K562 (cell line): Measurements from ENCODE around the gene RNF123. TPM values are rescaled to one million over a fixed set of nuclear protein-coding genes. Genes with fewer than 3 reads are reported as not detected.

ENCODE experiments used
- ATAC-seq: fragments of 200-7000 bp; cut with Tn5 transposase; 3 replicates; pipeline ENCODE4 v1.9.1; 2020; ENCODE audit warnings: moderate library complexity
- BruUV-seq: library from RNA; stranded (reverse); fragments of 400-500 nt; replicated peaks from 2 replicates; lab custom pipeline; 2021; lab: Mats Ljungman, UMichigan
- CTCF ChIA-PET: fragments of 300-600 bp; formaldehyde crosslinking; extraction: SDS; loops from one replicate; lab custom pipeline; 2021; ENCODE audit warnings: low intra/inter-chr PET ratio; lab: Yijun Ruan, JAX
- POLR2A ChIA-PET: fragments of 300-600, 350-650 bp; sonication (Branson Sonifier 250); formaldehyde crosslinking; extraction: SDS; loops from one replicate; lab custom pipeline; 2021; ENCODE audit warnings: antibody characterized with exemption, inconsistent platforms; lab: Yijun Ruan, JAX
- DNase-seq, 4 experiments: peaks; one replicate each; pipeline versions ENCODE4 v3.0.0 to v3.0.0-alpha.2; 2011 to 2018; ENCODE audit warnings: low spot score in 3 of 4, mixed read lengths in 3 of 4; ENCODE audit errors: extremely low read depth in 1 of 4
- FAIRE-seq: peaks from 2 replicates; lab custom pipeline; 2011; peaks lifted over from hg19 to GRCh38; lab: Jason Lieb, UNC
- H2AFZ ChIP-seq: 2 replicates; pipeline ENCODE4 v1.6.0; 2011; ENCODE audit warnings: low read depth, low read length, control low read depth, inconsistent platforms
- H3K27ac ChIP-seq: fragments of 200-600 bp; 3 replicates; pipeline ENCODE4 v1.8.0; 2011; ENCODE audit warnings: low read depth, mild to moderate bottlenecking, control low read depth, inconsistent platforms, low read length, moderate library complexity, mixed read lengths; ENCODE audit errors: extremely low read depth
- H3K27me3 ChIP-seq, 2 experiments: fragments of 300-600 bp in 1 of 2; 2 replicates in 1 of 2; 3 replicates in 1 of 2; pipeline versions ENCODE4 v1.6.0 to v1.8.0; 2011; ENCODE audit warnings: inconsistent platforms in 2 of 2, low read length in 2 of 2, mild to moderate bottlenecking in 1 of 2, mixed read lengths in 1 of 2, moderate library complexity in 1 of 2; ENCODE audit not compliant: control insufficient read depth in 2 of 2, insufficient read depth in 2 of 2
- H3K36me3 ChIP-seq: fragments of 300-600 bp; 3 replicates; pipeline ENCODE4 v1.8.0; 2011; ENCODE audit warnings: mild to moderate bottlenecking, low read length, inconsistent platforms; ENCODE audit not compliant: control insufficient read depth, insufficient read depth
- H3K4me1 ChIP-seq, 2 experiments: fragments of 200-600 bp in 1 of 2; replicated peaks in 1 of 2; 2 replicates in 1 of 2; 3 replicates in 1 of 2; pipeline versions ENCODE4 v1.5.1 to v1.8.0; 2011; ENCODE audit warnings: inconsistent platforms in 2 of 2, low read length in 2 of 2, mild to moderate bottlenecking in 1 of 2, mixed read lengths in 1 of 2, moderate library complexity in 1 of 2; ENCODE audit not compliant: control insufficient read depth in 2 of 2, insufficient read depth in 2 of 2
- H3K4me2 ChIP-seq: 2 replicates; pipeline ENCODE4 v1.6.1; 2011; ENCODE audit warnings: low read length, control low read depth, inconsistent platforms, mixed read lengths; ENCODE audit not compliant: insufficient read depth
- H3K4me3 ChIP-seq: fragments of 200-600 bp; sonication (generic), shearing (Covaris generic); 2 replicates; pipeline ENCODE4 v1.5.1; 2016; ENCODE audit warnings: control low read depth, inconsistent platforms
- H3K79me2 ChIP-seq: fragments of 200-600 bp; 3 replicates; pipeline ENCODE4 v1.8.0; 2011; ENCODE audit warnings: low read length, inconsistent platforms; ENCODE audit not compliant: control insufficient read depth, insufficient read depth
- H3K9ac ChIP-seq, 2 experiments: 2 replicates each; pipeline versions ENCODE4 v1.6.0 to v1.6.1; 2011; ENCODE audit warnings: low read depth in 2 of 2, low read length in 2 of 2, control low read depth in 1 of 2, inconsistent platforms in 1 of 2, mild to moderate bottlenecking in 1 of 2, mixed read lengths in 1 of 2; ENCODE audit not compliant: insufficient read depth in 1 of 2
- H3K9me1 ChIP-seq: one replicate; pipeline ENCODE4 v1.6.0; 2011; ENCODE audit warnings: inconsistent platforms, mild to moderate bottlenecking, low read length, moderate library complexity; ENCODE audit not compliant: control insufficient read depth, insufficient read depth
- H3K9me3 ChIP-seq: replicated peaks from 2 replicates; pipeline ENCODE4 v1.5.1; 2011; ENCODE audit warnings: low read depth, low read length, inconsistent platforms; ENCODE audit not compliant: control insufficient read depth, insufficient read depth
- H4K20me1 ChIP-seq: replicated peaks from 2 replicates; pipeline ENCODE4 v1.6.1; 2011; ENCODE audit warnings: low read length, inconsistent platforms, mixed read lengths; ENCODE audit not compliant: control insufficient read depth, insufficient read depth
- BDP1 ChIP-seq: IDR thresholded peaks from 3 replicates; pipeline ENCODE4 v1.6.1; 2011; ENCODE audit not compliant: insufficient read length, insufficient read depth
- ERF ChIP-seq: fragments of 450-650 bp; formaldehyde crosslinking; IDR thresholded peaks from 2 replicates; pipeline ENCODE4 v1.4.0; 2020; ENCODE audit warnings: mild to moderate bottlenecking, mixed read lengths
- HES1 ChIP-seq: fragments of 450-650 bp; IDR thresholded peaks from 2 replicates; pipeline ENCODE4 v1.6.1; 2016; ENCODE audit warnings: low read depth, mild to moderate bottlenecking, moderate library complexity
- HMGN3 ChIP-seq: IDR thresholded peaks from 2 replicates; pipeline ENCODE4 v1.6.1; 2011; ENCODE audit warnings: borderline replicate concordance, low read depth, mild to moderate bottlenecking, mixed read lengths, low read length; ENCODE audit not compliant: insufficient read length; ENCODE audit errors: extremely low read depth
- MLLT1 ChIP-seq, 2 experiments: fragments of 450-650 bp; IDR thresholded peaks; 2 replicates each; pipeline ENCODE4 v1.6.1; 2016
- NFRKB ChIP-seq: fragments of 450-650 bp; IDR thresholded peaks from 2 replicates; pipeline ENCODE4 v1.6.1; 2016; ENCODE audit warnings: low read depth
- NKRF ChIP-seq: fragments of 450-650 bp; IDR thresholded peaks from 2 replicates; pipeline ENCODE4 v1.6.1; 2016; ENCODE audit warnings: borderline replicate concordance
- NR1H2 ChIP-seq: sonication (generic); formaldehyde crosslinking; IDR thresholded peaks from 2 replicates; pipeline ENCODE4 v1.4.0; 2020; ENCODE audit warnings: mild to moderate bottlenecking, missing genetic modification reagents
- NR2C1 ChIP-seq, 2 experiments: fragments of 450-650 bp; IDR thresholded peaks; 2 replicates each; pipeline ENCODE4 v1.6.1; 2017; ENCODE audit warnings: mild to moderate bottlenecking in 2 of 2, antibody characterized with exemption in 1 of 2, inconsistent platforms in 1 of 2, missing compliant biosample characterization in 1 of 2, missing genetic modification characterization in 1 of 2
- PCBP2 ChIP-seq: fragments of 200-400 bp; formaldehyde crosslinking; IDR thresholded peaks from 2 replicates; pipeline ENCODE4 v1.6.1; 2018; ENCODE audit warnings: low read length, low read depth, mild to moderate bottlenecking, moderate library complexity; ENCODE audit not compliant: poor library complexity, severe bottlenecking
- RERE ChIP-seq: sonication (generic); formaldehyde crosslinking; IDR thresholded peaks from 2 replicates; pipeline ENCODE4 v1.8.0; 2023; ENCODE audit warnings: missing genetic modification reagents, mild to moderate bottlenecking, borderline replicate concordance
- WGBS: fragments of 100-300 bp; shearing (Covaris generic); methylation state at CpG from one replicate; pipeline ENCODE4 v1.1.6; 2016; ENCODE audit warnings: low coverage, mixed read lengths; ENCODE audit not compliant: insufficient coverage; ENCODE audit errors: missing lambda C conversion rate; 5-methylcytosine and 5-hydroxymethylcytosine counted together
- in situ Hi-C: fragments of 300-500 bp; cut with MboI; formaldehyde crosslinking; loops from 4 replicates; pipeline ENCODE4 v1.15.0; 2018; ENCODE audit warnings: inconsistent platforms, mixed read lengths
- intact Hi-C: fragments of 100-400 bp; cut with micrococcal nuclease; formaldehyde crosslinking; loops from 2 replicates; pipeline ENCODE4 v1.14.2; 2022
- polyA plus RNA-seq, 8 experiments: library from polyadenylated mRNA; depleted of rRNA in 4 of 8; stranded (reverse) in 5 of 8; unstranded in 3 of 8; fragments of >200 nt; fragmentation: Nextera tagmentation in 2 of 8; fragmentation: Illumina TruSeq in 1 of 8; extraction: Ambion mirVana in 2 of 8; extraction: Trizol in 1 of 8; gene quantifications; 2 replicates each; pipeline versions ENCODE4 v1.2.1 to v1.2.3, GENCODE V29; 2011 to 2014; ENCODE audit warnings: inconsistent platforms in 1 of 8, missing spikeins in 1 of 8
- total RNA-seq, 7 experiments: library from RNA; depleted of rRNA in 6 of 7; stranded (reverse); fragments of >200 nt in 6 of 7; fragmentation: Illumina TruSeq in 2 of 7; extraction: Trizol in 2 of 7; gene quantifications; 2 replicates each; pipeline versions ENCODE4 v1.2.1 to v1.2.3, GENCODE V29; 2011 to 2021; ENCODE audit warnings: low replicate concordance in 1 of 7

RNF123 gene
- total and polyA plus RNA-seq, 9 of the 15 experiments (the other 6 are each of a cell fraction or from before 2014, with no cell fraction given) = 8.7 to 53.1 (median 17.5) TPM

- no peak overlapping the region for H3K9ac ChIP-seq
- in situ Hi-C loops (loop anchor here (10.0 kb wide), 1 partner anchor 105 kb away; no protein-coding TSS in a partner anchor), intact Hi-C loops (no loop called here)
- BruUV-seq = no TSS peak
- no peaks in the 10 kb centered on the region for H3K36me3 ChIP-seq
- no peak overlapping the region for H2AFZ ChIP-seq
- H3K27me3 ChIP-seq = no peaks in the 10 kb centered on the region
- FAIRE-seq = no peak
- no peak overlapping the region for H3K4me3 ChIP-seq
- H3K79me2 ChIP-seq = peaks cover 9% of the 10 kb centered on the region
- no peaks in the 10 kb centered on the region for H3K9me1 ChIP-seq
- H3K9me3 ChIP-seq = no peaks in the 10 kb centered on the region
- no peak overlapping the region for H3K27ac ChIP-seq
- POLR2A ChIA-PET = interaction anchor here (1.0 kb wide), 1 partner anchor 9 kb away, joined by 3 read pairs; no protein-coding TSS in a partner anchor
- peaks cover 11 to 21% of the 10 kb centered on the region in 2 experiments; a peak in 4 of 5 replicates for H3K4me1 ChIP-seq
- CTCF ChIA-PET = no interaction called here
- WGBS = 83% methylated on average over 2 of the region's 3 CpGs
- ATAC-seq = no peak
- H4K20me1 ChIP-seq = no peaks in the 10 kb centered on the region; the same call in 1 of the 2 replicates
- DNase-seq = no peak
- H3K4me2 ChIP-seq = no peak overlapping the region
- no peak for TF ChIP-seq NKRF
- TF ChIP-seq BDP1 = no peak
- no peak for TF ChIP-seq ERF (CRISPR knock-in tag)
- TF ChIP-seq NR2C1 (IDR thresholded peaks at IDR 0.05) = no peak
- no peak for TF ChIP-seq NR2C1 (tag; IDR thresholded peaks at IDR 0.05)
- TF ChIP-seq HES1 = no peak
- no peak for TF ChIP-seq NR1H2 (CRISPR knock-in tag)
- TF ChIP-seq RERE (CRISPR knock-in tag) = no peak
- no peak for TF ChIP-seq MLLT1 (IDR thresholded peaks at IDR 0.05)
- no peak for TF ChIP-seq PCBP2
- TF ChIP-seq NFRKB = no peak
- no peak for TF ChIP-seq HMGN3
Measured at GRCh38 chr3:49669352-49669751, 20.0 kb upstream of the RNF123 start.
